ENCODE data around the gene RAPGEFL1. TPM values are rescaled to one million over a fixed set of nuclear protein-coding genes. Genes with fewer than 3 reads are reported as not detected.

The RAPGEFL1 gene
- total RNA-seq, 1 donor from 2014 or later, result 7.0 TPM

DNA sequence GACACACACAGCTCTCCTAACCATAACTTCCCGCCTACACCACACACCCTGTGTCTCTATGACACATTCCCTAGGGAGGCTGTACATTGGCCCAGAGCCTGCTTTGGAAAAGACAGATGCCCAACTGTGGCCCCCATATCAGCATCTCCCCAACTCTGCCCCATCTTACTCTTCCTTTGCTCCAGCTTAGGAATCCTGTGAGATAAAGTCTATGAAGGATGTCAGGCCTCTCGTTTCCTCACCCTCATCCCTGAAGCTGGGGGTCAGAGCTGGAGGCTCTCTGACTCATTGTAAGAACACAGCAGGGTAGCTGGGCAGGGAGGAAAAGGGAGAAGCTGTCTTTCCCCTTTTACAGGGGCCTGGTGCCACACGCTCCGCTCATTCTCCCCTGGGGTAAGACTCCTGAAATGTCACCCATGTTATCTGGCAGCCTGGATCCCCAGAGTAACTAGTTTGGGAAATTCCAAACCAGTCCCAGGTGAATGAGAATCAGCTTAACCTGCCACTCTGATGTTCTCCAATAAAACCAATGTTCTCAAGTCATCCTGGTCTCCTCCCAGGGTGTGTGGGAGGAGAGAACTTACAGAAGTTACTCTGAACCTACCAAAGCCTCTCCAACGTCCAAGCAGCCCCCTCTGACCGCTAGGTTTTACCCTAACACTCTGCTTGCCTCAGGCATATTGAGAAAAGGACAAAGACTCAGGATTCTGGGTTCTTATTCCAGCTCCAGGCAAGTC lies 2.8 kb downstream of the RAPGEFL1 start:
- no peaks in the 10 kb centered on the region for H3K27me3 Mint-ChIP-seq (ENCODE audit: low read depth, unreplicated experiment)
- no peak for FAIRE-seq
- H2AFZ ChIP-seq (ENCODE audit: low read depth, low read length), result no peak overlapping the region
- H3K9me3 Mint-ChIP-seq (ENCODE audit: unreplicated experiment), result no peaks in the 10 kb centered on the region
- no peak for TF ChIP-seq EZH2 (IDR thresholded peaks at IDR 0.05; ENCODE audit: insufficient read depth, low read length)
- TF ChIP-seq, protein P1, sequence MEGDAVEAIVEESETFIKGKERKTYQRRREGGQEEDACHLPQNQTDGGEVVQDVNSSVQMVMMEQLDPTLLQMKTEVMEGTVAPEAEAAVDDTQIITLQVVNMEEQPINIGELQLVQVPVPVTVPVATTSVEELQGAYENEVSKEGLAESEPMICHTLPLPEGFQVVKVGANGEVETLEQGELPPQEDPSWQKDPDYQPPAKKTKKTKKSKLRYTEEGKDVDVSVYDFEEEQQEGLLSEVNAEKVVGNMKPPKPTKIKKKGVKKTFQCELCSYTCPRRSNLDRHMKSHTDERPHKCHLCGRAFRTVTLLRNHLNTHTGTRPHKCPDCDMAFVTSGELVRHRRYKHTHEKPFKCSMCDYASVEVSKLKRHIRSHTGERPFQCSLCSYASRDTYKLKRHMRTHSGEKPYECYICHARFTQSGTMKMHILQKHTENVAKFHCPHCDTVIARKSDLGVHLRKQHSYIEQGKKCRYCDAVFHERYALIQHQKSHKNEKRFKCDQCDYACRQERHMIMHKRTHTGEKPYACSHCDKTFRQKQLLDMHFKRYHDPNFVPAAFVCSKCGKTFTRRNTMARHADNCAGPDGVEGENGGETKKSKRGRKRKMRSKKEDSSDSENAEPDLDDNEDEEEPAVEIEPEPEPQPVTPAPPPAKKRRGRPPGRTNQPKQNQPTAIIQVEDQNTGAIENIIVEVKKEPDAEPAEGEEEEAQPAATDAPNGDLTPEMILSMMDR (IDR thresholded peaks at IDR 0.05; ENCODE audit: insufficient read depth, low read depth, low read length), result no peak
- H3K9ac ChIP-seq (ENCODE audit: low read length), result peak overlapping the region; percentile 11
- H4K20me1 ChIP-seq (ENCODE audit: insufficient read depth, low read length), result peaks cover 18% of the 10 kb centered on the region
- no peaks in the 10 kb centered on the region for H3K9me3 ChIP-seq (ENCODE audit: insufficient read depth, low read depth, low read length)
- no peaks in the 10 kb centered on the region for H3K36me3 ChIP-seq (ENCODE audit: insufficient read depth, low read length)
- H3K4me2 ChIP-seq (ENCODE audit: low read length), result peak overlapping the region; percentile 61
- H3K27me3 ChIP-seq (ENCODE audit: insufficient read depth, low read length), result no peaks in the 10 kb centered on the region
- H3K4me3 Mint-ChIP-seq (ENCODE audit: unreplicated experiment), result peak overlapping the region; percentile 50
- no peak overlapping the region for H3K4me3 ChIP-seq (ENCODE audit: insufficient read depth, low read depth, low read length)
- peaks cover 3% of the 10 kb centered on the region for H3K79me2 ChIP-seq (ENCODE audit: insufficient read depth, low read length)
- peak; percentile 41 for DNase-seq (ENCODE audit: low read depth)
- peaks cover 16% of the 10 kb centered on the region for H3K4me1 Mint-ChIP-seq (ENCODE audit: low read depth, unreplicated experiment)
- peak overlapping the region; percentile 8 for H3K27ac ChIP-seq (ENCODE audit: low read depth, low read length)
- peaks cover 6% of the 10 kb centered on the region for H3K36me3 Mint-ChIP-seq (ENCODE audit: low read depth, unreplicated experiment)
- peaks cover 19% of the 10 kb centered on the region for H3K4me1 ChIP-seq (ENCODE audit: insufficient read depth, low read length)
- peak overlapping the region; percentile 87 for H3K27ac Mint-ChIP-seq (ENCODE audit: unreplicated experiment)

DNA sequence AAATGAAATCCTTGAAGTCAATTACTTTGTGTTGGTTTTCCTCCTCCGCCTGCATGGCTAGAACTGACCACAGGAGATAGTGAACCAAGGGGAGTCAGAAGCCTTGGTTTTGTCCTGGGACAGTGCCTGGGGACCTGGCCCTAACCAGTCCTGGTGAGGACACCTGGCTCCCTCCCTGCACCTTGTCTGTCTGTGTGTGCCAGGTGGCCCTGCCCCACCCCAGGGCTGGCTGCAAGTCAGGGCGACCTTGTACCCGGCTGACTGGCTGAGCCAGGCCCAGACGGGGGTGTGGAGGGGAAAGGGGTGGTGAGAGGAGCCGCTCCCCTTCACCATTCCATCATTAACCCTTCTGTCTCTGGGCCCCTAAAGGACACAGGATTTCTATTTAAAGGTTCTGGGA lies 3.4 kb downstream of the RAPGEFL1 start:
- Histone ChIP-seq H3K4me2 (ENCODE audit: low read length) (peak overlapping the region; percentile 61), H4K20me1 (ENCODE audit: insufficient read depth, low read length) (peaks cover 18% of the 10 kb centered on the region), H3K9me3 (ENCODE audit: insufficient read depth, low read depth, low read length) (no peaks in the 10 kb centered on the region), H3K27ac (ENCODE audit: low read depth, low read length) (no peak overlapping the region), H3K4me3 (ENCODE audit: insufficient read depth, low read depth, low read length) (no peak overlapping the region), H3K9ac (ENCODE audit: low read length) (peak overlapping the region; percentile 11), H3K36me3 (ENCODE audit: insufficient read depth, low read length) (no peaks in the 10 kb centered on the region), H3K4me1 (ENCODE audit: insufficient read depth, low read length) (peaks cover 19% of the 10 kb centered on the region), H3K79me2 (ENCODE audit: insufficient read depth, low read length) (peaks cover 3% of the 10 kb centered on the region), H3K27me3 (ENCODE audit: insufficient read depth, low read length) (no peaks in the 10 kb centered on the region), H2AFZ (ENCODE audit: low read depth, low read length) (no peak overlapping the region)
- H3K4me1 Mint-ChIP-seq (ENCODE audit: low read depth, unreplicated experiment), result peaks cover 16% of the 10 kb centered on the region
- no peaks in the 10 kb centered on the region for H3K9me3 Mint-ChIP-seq (ENCODE audit: unreplicated experiment)
- H3K4me3 Mint-ChIP-seq (ENCODE audit: unreplicated experiment), result no peak overlapping the region
- H3K27ac Mint-ChIP-seq (ENCODE audit: unreplicated experiment), result no peak overlapping the region
- DNase-seq (ENCODE audit: low read depth) (no peak), FAIRE-seq (no peak)
- TF ChIP-seq, protein P1 (IDR thresholded peaks at IDR 0.05; ENCODE audit: insufficient read depth, low read depth, low read length), result no peak
- no peak for TF ChIP-seq EZH2 (IDR thresholded peaks at IDR 0.05; ENCODE audit: insufficient read depth, low read length)
- H3K36me3 Mint-ChIP-seq (ENCODE audit: low read depth, unreplicated experiment), result peaks cover 5% of the 10 kb centered on the region
- H3K27me3 Mint-ChIP-seq (ENCODE audit: low read depth, unreplicated experiment), result no peaks in the 10 kb centered on the region

DNA sequence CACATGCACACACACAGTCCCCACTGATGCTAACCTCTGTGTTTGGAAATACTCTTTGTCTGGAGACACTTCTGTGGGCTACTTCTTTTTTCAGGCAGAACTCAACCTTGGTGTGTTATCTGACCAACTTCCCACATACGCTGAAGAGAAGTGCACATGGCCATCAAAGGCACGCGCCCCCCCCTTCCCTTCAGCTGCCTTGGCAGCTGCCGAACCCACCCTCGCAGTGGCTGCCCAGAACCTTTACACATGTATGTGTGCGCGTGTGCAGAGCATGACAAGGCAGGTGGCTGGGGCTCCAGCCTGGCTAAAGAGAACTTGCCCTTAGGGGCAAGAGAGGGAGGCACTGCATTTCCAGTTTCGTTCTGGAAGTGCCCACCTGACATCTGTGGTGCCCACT lies 3.9 kb downstream of the RAPGEFL1 start:
- TF ChIP-seq, protein P1 (IDR thresholded peaks at IDR 0.05; ENCODE audit: insufficient read depth, low read depth, low read length), result no peak
- no peak for TF ChIP-seq EZH2 (IDR thresholded peaks at IDR 0.05; ENCODE audit: insufficient read depth, low read length)

More for the DNA sequence above, 3.9 kb downstream of the RAPGEFL1 start:
- H2AFZ ChIP-seq (ENCODE audit: low read depth, low read length), result no peak overlapping the region
- Mint-ChIP-seq H3K4me1 (ENCODE audit: low read depth, unreplicated experiment) (peaks cover 16% of the 10 kb centered on the region), H3K9me3 (ENCODE audit: unreplicated experiment) (no peaks in the 10 kb centered on the region), H3K36me3 (ENCODE audit: low read depth, unreplicated experiment) (peaks cover under 1% of the 10 kb centered on the region), H3K27me3 (ENCODE audit: low read depth, unreplicated experiment) (no peaks in the 10 kb centered on the region), H3K27ac (ENCODE audit: unreplicated experiment) (no peak overlapping the region), H3K4me3 (ENCODE audit: unreplicated experiment) (no peak overlapping the region)
- FAIRE-seq (no peak), DNase-seq (ENCODE audit: low read depth) (no peak)
- peaks cover 3% of the 10 kb centered on the region for H3K79me2 ChIP-seq (ENCODE audit: insufficient read depth, low read length)
- no peak overlapping the region for H3K4me3 ChIP-seq (ENCODE audit: insufficient read depth, low read depth, low read length)
- no peaks in the 10 kb centered on the region for H3K9me3 ChIP-seq (ENCODE audit: insufficient read depth, low read depth, low read length)
- no peak overlapping the region for H3K4me2 ChIP-seq (ENCODE audit: low read length)
- peaks cover 19% of the 10 kb centered on the region for H3K4me1 ChIP-seq (ENCODE audit: insufficient read depth, low read length)
- no peak overlapping the region for H3K9ac ChIP-seq (ENCODE audit: low read length)
- no peak overlapping the region for H3K27ac ChIP-seq (ENCODE audit: low read depth, low read length)
- peaks cover 18% of the 10 kb centered on the region for H4K20me1 ChIP-seq (ENCODE audit: insufficient read depth, low read length)
- H3K36me3 ChIP-seq (ENCODE audit: insufficient read depth, low read length), result no peaks in the 10 kb centered on the region
- no peaks in the 10 kb centered on the region for H3K27me3 ChIP-seq (ENCODE audit: insufficient read depth, low read length)

Data from astrocyte (in vitro differentiated cells and primary cell).